ENCODE results near the gene ATP5F1C. TPM values are rescaled to one million over a fixed set of nuclear protein-coding genes. Genes with fewer than 3 reads are reported as not detected.
"Not testable (repeated sequence)": the region's sequence is repeated elsewhere in the genome, so short reads cannot be mapped to it uniquely, and the experiment has no call there.

Gene ATP5F1C
- total RNA-seq (2014; rRNA removed; shearing (Covaris generic)) = 461 and 469 TPM in 2 replicates
- 381 and 410 TPM in 2 replicates for polyA plus RNA-seq (2015; cell fraction: cytosol; rRNA removed)
- 307 and 361 TPM in 2 replicates for polyA plus RNA-seq (2015; cell fraction: nucleus; rRNA removed)

DNA sequence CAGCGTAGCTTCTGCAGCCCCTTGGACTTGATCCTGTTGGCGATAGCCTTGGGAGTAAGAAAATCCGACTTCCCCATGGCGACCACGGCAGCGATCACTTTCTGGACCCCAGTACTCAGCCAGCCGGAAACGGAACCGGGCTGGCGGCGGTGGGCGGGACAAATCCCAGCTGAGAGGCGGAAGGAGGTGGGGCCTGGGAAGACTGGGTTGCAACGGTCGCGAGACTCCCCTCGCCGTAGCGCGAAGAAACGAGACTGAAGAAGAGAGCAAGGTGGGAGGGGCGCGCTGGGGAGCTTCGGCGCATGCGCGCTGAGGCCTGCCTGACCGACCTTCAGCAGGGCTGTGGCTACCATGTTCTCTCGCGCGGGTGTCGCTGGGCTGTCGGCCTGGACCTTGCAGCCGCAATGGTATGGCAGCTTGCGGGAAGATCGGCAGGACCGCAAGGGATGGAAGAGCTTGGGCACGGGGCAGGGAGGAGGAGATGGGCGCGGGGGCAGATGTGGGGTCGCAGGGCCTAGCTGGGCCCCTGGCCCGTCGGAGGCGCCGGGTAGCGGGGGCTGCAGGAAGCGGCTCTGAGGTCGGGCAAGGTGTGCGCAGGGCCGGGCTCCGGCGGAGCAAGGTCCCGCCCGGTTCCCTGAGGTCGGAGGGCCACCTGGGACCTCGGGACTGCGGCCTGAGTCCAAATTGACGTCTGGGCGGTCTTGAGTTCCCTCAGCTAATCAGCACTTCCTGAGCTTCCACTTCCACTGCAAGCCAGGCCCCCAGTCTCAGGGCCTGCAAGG, at the start of gene ATP5F1C, which contains the start of gene KIN:
Gene ATP5F1C, plus strand, starts transcription at position 321 of the 782 bp plus-strand sequence. Its CDS starts 31 bp downstream, at position 352.
Gene KIN, minus strand, starts transcription at position 137 of the 782 bp plus-strand sequence. Its CDS starts 60 bp downstream, at position 77.
- peak; percentile 94 for DNase-seq (ENCODE audit: low read depth)

DNA sequence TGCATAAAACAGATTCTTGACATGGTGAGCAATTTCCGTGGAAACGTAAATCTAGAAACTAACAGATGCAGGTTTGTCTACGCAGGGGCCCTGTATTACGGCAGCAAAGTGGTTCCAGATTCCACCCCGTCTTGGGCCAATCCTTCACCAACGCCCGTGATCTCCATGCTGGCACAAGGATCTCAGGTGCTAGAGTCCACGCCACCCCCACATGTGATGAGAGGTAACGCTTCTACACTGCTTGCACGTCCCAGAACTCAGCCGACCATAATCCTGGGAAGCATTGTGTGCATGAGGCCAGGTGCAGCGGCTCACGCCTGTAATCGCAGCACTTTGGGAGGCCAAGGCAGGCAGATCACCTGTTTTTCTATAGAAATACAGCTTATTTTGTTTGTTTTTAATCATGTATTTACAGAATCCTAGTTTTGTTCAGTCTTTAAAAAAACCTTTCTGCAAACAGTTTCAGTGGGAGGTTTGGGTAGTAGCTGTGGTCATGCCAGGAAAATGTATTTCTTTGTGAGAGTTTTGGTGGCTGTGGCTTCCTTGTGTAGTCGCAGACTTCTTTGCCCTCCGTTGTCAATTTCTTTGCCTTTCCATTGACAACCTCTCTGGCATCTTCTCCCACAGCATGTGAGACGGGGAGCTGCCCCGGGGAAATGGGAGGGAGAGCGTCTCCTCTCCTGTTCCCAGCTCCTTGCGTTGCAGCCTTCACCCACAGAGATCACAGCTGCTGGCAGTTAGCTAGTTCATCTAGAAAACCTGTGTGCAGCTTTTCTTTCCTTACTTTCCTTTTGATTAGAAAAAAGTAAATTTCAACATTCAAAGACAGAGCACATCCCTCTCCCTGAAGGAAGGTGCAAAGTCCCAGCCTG, 49.2 kb upstream of the ATP5F1C start:
- no peak for DNase-seq (ENCODE audit: low read depth)

DNA sequence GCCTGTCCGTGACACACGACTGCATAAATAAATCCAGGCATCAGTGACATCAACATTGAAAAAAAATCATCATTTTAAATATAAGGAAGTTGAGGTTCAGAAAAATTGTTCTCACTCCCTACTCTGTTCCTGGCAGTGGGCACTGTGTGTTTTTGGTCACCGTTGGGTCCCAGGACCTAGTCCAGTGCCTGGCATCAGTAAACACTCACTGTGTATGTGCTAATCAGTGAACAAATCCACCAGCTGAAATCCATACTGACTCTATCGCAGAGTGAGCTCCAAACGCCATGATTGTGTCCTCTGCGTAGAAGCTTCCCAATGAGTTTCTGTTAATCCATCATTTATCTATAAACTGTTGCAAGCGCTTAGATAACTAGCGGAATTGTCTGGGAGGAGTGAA, 43.7 kb upstream of the ATP5F1C start:
- DNase-seq (ENCODE audit: low read depth) = no peak

DNA sequence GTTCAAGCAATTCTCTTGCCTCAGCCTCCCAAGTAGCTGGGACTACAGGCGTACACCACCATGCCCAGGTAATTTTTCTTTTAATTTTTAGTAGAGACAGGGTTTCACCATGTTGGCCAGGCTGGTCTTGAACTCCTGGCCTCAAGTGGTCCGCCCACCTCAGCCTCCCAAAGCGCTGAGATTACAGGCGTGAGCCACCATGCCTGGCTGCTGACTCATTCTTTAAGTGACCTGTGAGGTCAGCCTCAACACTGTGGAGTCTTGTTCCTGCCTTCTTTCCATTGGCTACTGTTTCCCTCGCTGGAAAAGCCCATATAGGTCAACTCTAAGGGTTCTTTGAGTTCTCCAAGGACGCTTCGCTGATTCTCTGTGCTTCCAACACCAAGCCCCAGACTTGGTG, 39.3 kb upstream of the ATP5F1C start:
- not testable (repeated sequence) for DNase-seq (ENCODE audit: low read depth)

DNA sequence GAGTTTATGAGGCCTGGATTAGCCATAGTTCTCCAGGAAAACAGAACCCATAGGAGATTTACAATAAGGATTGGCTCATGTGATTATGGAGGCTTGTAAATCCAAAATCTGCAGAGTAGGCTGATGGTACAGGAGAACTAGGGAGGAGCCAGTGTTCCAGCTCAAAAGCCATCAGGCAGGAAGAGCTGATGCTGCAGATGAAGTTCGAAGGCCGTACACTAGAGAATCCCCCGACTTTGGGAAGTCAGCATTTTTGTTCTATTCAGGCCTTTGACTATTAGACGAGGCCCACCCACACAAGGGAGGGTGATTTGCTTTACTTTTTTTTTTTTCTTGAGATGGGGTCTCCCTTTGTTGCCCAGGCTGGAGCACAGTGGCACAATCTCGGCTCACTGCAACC, 37.8 kb upstream of the ATP5F1C start:
- DNase-seq (ENCODE audit: low read depth) = no peak

DNA sequence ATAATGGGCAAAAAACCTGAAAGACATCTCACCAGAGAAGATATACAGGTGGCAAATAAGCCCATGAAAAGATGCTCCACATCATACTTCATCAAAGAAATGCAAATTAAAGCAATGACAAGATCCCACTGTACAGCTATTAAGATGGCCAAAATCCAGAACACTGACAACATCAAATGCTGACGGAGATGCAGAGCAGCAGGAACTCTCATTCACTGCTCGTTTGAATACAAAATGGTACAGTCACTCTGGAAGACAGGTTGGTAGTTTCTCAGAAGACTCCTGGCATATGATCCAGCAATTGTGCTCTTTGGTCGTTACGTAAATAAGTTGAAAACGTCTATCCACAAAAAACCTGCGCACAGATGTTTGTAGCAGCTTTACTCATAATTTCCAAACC, 35.7 kb upstream of the ATP5F1C start:
- DNase-seq (ENCODE audit: low read depth) = no peak

DNA sequence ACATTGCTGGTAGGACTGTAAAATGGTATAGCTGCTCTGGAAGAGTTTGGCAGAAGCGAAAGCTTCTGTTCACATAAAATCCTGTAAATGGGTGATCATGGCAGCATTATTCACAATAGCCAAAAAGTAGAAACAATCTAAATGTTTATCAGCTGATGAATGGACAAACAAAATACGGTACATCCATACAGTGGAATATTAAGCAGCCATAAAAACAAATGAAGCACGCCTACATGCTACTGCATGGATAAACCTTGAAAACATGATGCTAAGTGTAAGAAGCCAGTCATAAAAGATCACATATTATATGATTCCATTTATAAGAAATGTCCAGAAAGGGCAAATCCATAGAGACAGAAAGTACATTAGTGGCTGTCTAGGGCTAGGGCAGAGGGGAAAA, 32.9 kb upstream of the ATP5F1C start:
- no peak for DNase-seq (ENCODE audit: low read depth)

DNA sequence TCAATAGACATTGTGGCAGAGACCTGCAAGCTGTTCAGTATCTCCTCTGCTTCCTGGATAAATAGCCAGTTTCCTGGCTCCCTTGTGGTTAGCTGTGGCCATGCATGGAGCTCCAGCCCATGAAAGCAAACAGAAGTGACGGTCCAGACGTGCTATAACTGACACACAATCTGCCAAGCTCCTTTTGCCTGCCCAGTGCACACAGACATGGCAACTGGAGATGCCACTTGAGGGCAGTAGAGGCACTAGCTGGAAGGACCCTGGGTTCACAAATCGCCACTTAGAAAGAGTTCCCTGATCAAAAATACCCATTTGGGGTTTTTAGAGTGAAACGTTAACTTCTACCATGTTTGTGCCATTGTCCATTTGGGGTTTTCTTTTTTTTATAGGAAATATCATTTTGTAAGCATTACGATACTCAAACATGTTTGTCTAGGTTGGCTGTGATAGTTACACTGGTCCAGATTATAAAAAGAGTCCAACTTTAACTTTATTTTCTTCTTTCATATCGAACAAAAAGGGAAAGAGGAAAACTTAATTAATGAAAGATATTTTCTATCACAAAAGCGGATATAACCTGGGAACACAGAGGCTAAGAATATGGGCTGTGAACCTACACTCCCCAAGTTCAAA, 31.5 kb upstream of the ATP5F1C start:
- peak; percentile 27 for DNase-seq (ENCODE audit: low read depth)

DNA sequence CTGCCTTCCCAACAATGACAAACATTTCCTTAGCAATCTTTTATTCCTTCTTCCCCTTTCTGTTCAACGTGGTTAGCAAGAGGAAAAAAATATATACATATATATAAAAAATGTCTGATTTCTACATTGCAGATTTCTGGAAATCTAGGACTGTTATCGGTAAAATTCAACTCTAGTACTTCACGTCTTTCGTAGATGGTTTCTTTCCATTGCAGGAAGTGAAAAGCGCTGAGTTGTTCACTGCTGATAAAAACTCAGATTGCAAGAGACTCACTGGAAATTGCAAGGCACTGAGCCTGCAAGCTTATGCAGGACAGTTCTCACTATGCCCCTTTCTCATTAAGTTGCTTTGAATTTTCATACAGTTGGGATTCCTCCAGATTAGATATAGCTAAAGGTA, 24.0 kb upstream of the ATP5F1C start:
- no peak for DNase-seq (ENCODE audit: low read depth)

DNA sequence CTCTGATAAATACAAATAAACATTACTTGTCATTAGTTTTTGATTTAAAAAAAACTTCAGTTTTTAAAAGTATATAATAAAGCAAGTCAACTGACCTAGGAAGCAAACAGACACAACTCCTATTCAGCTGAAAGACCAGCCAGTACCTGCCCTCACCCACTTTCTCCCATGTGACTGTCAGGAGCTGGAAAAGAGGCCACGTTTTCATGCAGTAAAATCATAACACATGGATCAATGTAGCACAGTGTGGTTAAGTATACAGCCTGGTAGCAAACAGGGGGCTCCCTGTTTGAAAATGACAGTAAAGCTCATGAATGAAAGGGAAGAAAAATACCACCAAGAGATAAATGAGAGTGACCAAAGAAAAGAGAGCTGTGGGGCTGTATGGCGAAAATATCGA, 21.7 kb upstream of the ATP5F1C start:
- DNase-seq (ENCODE audit: low read depth) = no peak

DNA sequence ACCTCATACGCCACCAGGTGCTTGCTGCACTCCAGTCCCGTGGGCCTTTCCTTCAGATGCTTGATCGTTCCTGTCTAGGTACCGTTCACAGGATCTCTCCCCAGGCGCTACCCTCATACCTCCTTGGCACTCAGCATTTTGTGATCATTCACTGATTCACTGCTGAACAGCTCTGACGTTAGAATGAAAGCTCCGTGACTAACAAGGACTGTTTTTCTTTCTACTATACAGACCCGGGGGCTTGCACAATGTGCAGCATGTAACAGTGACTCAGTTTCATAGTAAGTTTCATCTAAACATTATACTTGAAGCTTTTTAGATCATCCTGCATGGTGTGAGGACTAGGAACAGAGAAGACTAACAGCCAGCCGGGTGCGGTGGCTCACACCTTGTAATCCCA, 20.8 kb upstream of the ATP5F1C start:
- DNase-seq (ENCODE audit: low read depth) = peak; percentile 24

DNA sequence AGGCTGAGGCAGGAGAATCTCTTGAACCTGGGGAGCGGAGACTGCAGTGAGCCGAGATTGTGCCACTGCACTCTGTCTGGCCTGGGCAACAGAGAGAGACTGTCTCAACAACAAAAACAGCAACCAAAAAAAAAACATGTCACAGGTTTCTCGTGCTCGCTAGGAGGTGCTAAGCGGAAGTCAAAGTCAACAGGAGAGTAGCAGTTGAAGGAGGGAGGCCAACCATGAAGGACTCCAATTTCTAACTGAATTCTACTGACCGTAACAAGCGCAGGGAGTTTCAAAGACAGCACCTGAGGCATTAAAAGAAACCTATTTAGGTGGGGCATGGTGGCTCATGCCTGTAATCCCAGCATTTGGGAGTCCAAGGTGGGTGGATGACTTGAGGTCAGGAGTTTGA, 19.6 kb upstream of the ATP5F1C start:
- DNase-seq (ENCODE audit: low read depth) = no peak

DNA sequence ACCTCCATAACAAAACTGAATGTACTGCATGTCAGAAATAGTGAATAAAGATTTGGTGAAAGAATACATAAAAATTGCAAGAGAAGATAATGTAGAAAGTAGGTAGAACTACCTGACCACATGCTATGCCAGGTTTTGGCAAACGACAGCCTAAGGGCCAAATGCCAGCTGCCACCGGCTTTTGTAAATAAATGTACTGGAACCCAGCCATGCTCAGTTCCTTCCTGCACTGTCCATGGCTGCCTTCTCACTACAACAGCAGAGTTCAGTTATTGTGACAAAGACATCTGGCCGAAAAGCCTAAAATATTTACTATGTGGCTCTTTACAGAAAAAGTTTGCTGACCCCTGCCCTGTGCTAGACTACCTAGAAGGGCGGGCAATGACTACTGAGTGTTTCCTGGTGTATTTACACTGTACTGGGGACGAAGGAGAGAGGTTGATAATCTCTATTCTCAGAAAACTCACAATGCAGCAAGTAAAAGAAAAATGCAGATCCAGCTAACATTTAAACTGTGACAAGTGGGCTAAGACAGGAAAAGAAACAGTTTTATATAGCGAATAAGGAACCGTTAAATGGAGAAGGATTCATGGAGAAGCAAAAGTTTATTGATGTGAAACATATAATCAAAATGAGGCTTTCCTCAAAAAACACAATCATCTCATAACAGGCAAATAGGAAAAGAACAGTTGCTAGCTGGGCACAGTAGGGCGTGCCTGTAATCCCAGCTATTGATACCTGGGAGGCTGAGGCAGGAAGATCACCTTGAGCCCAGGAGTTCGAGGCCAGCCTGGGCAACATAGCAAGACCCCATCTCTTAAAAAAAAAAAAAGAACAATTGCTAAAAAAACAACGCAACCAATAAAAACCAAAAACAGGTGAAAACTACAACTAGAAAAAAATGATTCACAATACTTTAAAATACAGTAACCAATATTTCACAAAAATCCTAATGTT, 13.9 kb upstream of the ATP5F1C start:
- no peak for DNase-seq (ENCODE audit: low read depth)

DNA sequence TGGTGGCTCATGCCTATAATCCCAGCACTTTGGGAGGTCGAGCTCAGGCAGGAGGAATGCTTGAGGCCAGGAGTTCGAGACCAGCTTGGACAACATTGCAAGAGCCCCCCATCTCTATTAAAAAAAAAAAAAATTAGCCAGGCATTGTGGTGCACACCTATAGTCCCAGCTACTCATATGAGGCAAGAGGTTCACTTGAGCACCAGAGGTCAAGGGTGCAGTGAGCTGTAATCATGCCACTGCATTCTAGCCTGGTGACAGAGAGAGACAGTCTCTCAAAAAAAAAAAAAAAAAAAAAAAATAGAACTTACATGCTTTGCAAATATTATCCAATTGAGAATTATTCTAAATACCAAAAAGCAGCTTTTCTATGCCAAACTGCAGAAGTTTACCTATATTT, 11.2 kb upstream of the ATP5F1C start:
- DNase-seq (ENCODE audit: low read depth) = no peak

DNA sequence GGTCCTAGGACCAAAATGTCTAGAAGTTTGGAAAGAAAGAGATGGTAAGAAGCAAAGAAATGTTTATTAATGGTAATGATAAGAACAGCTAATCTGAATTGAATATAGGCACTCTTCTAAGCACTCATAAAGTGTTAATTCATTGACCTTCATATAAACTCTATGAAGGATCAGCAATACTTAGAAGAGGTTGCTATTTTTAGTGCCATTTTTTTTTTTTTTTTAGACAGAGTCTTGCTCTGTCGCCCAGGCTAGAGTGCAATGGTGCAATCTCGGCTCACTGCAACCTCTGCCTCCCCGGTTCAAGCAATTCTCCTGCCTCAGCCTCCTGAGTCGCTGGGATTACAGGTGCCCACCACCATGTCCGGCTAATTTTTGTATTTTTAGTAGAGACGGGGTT, 5.8 kb upstream of the ATP5F1C start:
- not testable (repeated sequence) for DNase-seq (ENCODE audit: low read depth)

DNA sequence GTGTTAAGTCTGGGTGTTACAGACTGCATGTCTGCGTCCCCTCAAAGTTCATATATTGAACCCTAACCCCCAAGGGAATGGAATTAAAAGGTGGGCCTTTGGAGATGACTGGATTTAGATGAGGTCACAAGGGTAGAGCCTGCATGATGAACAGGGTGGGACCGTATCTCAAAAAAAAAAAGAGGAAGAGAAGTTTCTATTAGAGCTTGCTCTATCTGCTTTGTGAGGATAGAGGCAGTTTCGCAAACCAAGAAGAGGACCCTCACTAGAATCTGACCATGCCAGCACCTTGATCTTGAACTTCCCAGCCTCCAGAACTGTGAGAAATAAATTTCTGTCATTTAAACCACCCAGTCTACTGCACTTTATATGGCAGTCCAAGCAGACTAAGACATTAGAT, 1.5 kb upstream of the ATP5F1C start:
- DNase-seq (ENCODE audit: low read depth) = no peak

DNA sequence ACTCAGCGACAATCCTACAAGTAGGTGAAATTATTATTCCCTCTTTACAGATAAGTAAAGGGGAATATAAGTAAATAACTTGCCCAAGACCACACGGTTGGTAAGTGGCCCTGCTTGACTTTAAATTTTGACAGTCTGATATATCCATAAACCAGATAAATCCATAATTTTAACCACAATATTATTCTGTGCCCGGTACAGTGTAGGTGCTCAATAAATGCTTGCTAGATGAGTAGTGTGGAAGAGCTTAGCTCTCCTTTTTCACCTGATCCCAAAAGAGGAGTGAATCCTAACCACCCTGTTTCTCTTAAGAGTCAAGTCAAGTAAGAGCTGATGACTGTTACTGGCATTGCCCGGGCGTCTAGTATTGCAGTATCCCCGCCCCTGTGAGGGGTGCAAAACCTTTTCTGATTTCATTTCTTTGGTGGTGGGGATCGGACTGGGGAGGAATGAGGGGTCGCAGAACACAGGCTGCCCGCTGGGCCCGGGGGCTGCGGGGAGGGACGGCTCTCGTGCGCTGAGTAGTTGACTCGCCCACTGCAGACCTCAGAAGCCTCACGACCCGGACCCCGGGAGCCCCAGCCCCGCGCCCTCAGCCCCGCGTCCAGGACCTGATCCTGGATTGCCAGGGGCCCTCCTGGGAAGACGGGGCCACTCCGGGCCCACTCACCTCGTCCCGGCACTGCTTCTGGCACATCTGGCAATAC, 674 bp upstream of the ATP5F1C start:
- DNase-seq (ENCODE audit: low read depth) = no peak

DNA sequence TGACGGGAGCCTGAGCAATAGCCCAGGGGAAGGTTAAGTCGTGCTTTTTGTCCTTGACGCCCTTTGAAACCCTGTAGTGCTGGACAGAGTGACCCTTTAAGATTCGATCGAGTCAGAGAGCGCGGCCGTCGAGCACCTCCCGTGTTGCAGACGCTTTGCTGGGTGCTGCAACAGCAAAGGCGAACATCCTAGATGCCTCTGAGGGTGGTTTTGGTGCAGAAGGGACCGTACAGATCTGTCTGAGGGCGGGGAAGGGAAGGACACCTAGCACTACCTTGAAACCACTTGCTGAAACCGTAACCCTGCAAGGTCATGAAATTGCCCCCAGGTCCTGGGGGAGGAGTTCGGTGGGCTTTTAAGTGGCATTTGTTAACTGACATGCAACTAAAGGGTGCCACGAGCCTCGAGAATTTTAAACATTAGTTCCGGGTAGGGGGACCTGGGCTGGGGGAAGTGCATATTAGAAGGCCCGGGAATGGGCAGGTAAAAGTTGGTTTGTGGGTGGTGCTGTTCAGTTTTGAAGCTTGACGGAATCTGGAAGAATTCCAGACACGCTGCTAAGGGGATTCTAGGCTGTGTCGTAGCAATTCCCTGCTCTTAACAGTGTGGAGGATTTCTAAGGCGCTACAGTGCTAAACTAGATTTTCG, 786 bp downstream of the ATP5F1C start:
- peak; percentile 18 for DNase-seq (ENCODE audit: low read depth)

DNA sequence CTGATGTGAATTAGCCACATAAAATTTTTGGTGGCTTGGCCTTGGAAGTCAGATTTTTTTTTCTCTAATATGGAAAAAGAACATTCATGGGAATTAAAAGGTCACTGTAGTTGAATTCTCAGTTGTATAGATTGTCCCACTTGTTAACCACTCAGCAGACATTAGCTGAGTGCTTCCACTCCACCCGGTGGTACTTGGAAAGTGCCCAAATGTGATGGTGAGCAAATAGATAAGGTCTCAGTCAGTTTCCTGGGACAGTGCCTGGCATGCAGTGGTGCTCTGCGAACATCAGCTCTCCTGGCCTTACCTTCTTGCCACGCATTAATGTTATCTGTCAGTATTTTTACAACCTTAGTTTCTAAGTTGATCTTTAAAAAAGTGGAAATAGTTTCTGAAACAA, 1.4 kb downstream of the ATP5F1C start:
- peak; percentile 34 for DNase-seq (ENCODE audit: low read depth)
